GM12878 (cell line): ENCODE data around the gene GPR171. TPM values are rescaled to one million over a fixed set of nuclear protein-coding genes. Genes with fewer than 3 reads are reported as not detected.

Experiments used
- ATAC-seq: fragments of 200-7000 bp; cut with Tn5 transposase; 3 replicates; pipeline ENCODE4 v1.9.1; 2020; ENCODE audit warnings: mild to moderate bottlenecking, moderate library complexity
- BruUV-seq: library from RNA; stranded (reverse); fragments of 400-500 nt; replicated peaks from 2 replicates; lab custom pipeline; 2021; lab: Mats Ljungman, UMichigan
- CTCF ChIA-PET: fragments of 300-600 bp; sonication (Branson Sonifier 250); formaldehyde crosslinking; extraction: SDS; loops from one replicate; lab custom pipeline; 2021; ENCODE audit warnings: inconsistent platforms; lab: Yijun Ruan, JAX
- POLR2A ChIA-PET: fragments of 350-600 bp; formaldehyde crosslinking; extraction: SDS; loops from one replicate; lab custom pipeline; 2021; ENCODE audit warnings: inconsistent platforms; lab: Charles Lee
- RAD21 ChIA-PET: fragments of 300-600 bp; sonication (Branson Sonifier 250); formaldehyde crosslinking; loops from one replicate; lab custom pipeline; 2023; ENCODE audit warnings: antibody characterized with exemption; ENCODE audit not compliant: unreplicated experiment; lab: Charles Lee
- SMC1A ChIA-PET: fragments of 300-600 bp; sonication (Branson Sonifier 250); formaldehyde crosslinking; loops from one replicate; lab custom pipeline; 2023; ENCODE audit not compliant: unreplicated experiment, uncharacterized antibody; lab: Charles Lee
- DNase-seq: peaks from one replicate; pipeline ENCODE4 v3.0.0-alpha.2; 2011; ENCODE audit warnings: low read depth, low spot score
- FAIRE-seq: peaks from 3 replicates; lab custom pipeline; 2011; peaks lifted over from hg19 to GRCh38; lab: Jason Lieb, UNC
- H2AFZ ChIP-seq: 2 replicates; pipeline ENCODE4 v1.6.0; 2011; ENCODE audit warnings: low read depth, low read length, control low read depth; ENCODE audit not compliant: control insufficient read depth
- H3K27ac ChIP-seq: 2 replicates; pipeline ENCODE4 v1.5.1; 2011; ENCODE audit warnings: control low read depth; ENCODE audit not compliant: control insufficient read depth, insufficient read depth
- H3K27me3 ChIP-seq, 2 experiments: replicated peaks in 1 of 2; 2 replicates each; pipeline versions ENCODE4 v1.6.0 to v1.6.1; 2011; ENCODE audit warnings: low read length in 1 of 2; ENCODE audit not compliant: control insufficient read depth in 2 of 2, insufficient read depth in 2 of 2
- H3K36me3 ChIP-seq, 2 experiments: 2 replicates each; pipeline ENCODE4 v1.5.1; 2011; ENCODE audit warnings: low read length in 1 of 2; ENCODE audit not compliant: control insufficient read depth in 2 of 2, insufficient read depth in 2 of 2
- H3K4me1 ChIP-seq: 2 replicates; pipeline ENCODE4 v1.6.1; 2011; ENCODE audit warnings: mild to moderate bottlenecking, low read length, moderate library complexity, mixed read lengths; ENCODE audit not compliant: control insufficient read depth, insufficient read depth
- H3K4me2 ChIP-seq: 2 replicates; pipeline ENCODE4 v1.6.0; 2011; ENCODE audit warnings: control low read depth; ENCODE audit not compliant: control insufficient read depth, insufficient read depth
- H3K4me3 ChIP-seq: fragments of 200-600 bp; sonication (generic); 2 replicates; pipeline ENCODE4 v1.5.1; 2016
- H3K79me2 ChIP-seq: 2 replicates; pipeline ENCODE4 v1.6.0; 2011; ENCODE audit warnings: low read length; ENCODE audit not compliant: control insufficient read depth, insufficient read depth
- H3K9ac ChIP-seq: 2 replicates; pipeline ENCODE4 v1.8.0; 2011; ENCODE audit warnings: low read length, control low read depth, mixed read lengths; ENCODE audit not compliant: control insufficient read depth, insufficient read depth
- H3K9me3 ChIP-seq: replicated peaks from 3 replicates; pipeline ENCODE4 v1.5.1; 2011; ENCODE audit warnings: mild to moderate bottlenecking, low read length; ENCODE audit not compliant: control insufficient read depth, insufficient read depth
- H4K20me1 ChIP-seq: 2 replicates; pipeline ENCODE4 v1.6.0; 2011; ENCODE audit not compliant: control insufficient read depth, insufficient read depth
- CHD2 ChIP-seq: IDR thresholded peaks from 2 replicates; pipeline ENCODE4 v1.6.1; 2011; ENCODE audit warnings: low read depth, low read length, improper control_type of control experiment, borderline replicate concordance
- CREB1 ChIP-seq: IDR thresholded peaks from 2 replicates; pipeline ENCODE4 v1.6.1; 2012; ENCODE audit warnings: low read depth, mild to moderate bottlenecking, inconsistent platforms
- IKZF2 ChIP-seq, 2 experiments: fragments of 450-650 bp; IDR thresholded peaks; 2 replicates each; pipeline ENCODE4 v1.6.1; 2017; ENCODE audit warnings: mild to moderate bottlenecking in 2 of 2, moderate library complexity in 2 of 2
- MYB ChIP-seq: fragments of 150-350 bp; IDR thresholded peaks from 2 replicates; pipeline ENCODE4 v1.6.1; 2014; ENCODE audit warnings: mild to moderate bottlenecking, low read depth, low read length, borderline replicate concordance
- NFYB ChIP-seq: IDR thresholded peaks from 2 replicates; pipeline ENCODE4 v1.6.1; 2011; ENCODE audit warnings: low read depth, mild to moderate bottlenecking, low read length, improper control_type of control experiment, moderate library complexity; ENCODE audit not compliant: insufficient read depth
- POLR2AphosphoS2 ChIP-seq: IDR thresholded peaks from 2 replicates; pipeline ENCODE4 v1.6.1; 2011; ENCODE audit warnings: low read depth, mild to moderate bottlenecking, low read length, improper control_type of control experiment, moderate library complexity
- SMARCA5 ChIP-seq: fragments of 450-650 bp; IDR thresholded peaks from 2 replicates; pipeline ENCODE4 v1.6.1; 2017; ENCODE audit warnings: mild to moderate bottlenecking
- SREBF1 ChIP-seq: IDR thresholded peaks from 2 replicates; pipeline ENCODE4 v1.6.1; 2012; ENCODE audit warnings: mild to moderate bottlenecking, low read length
- YBX1 ChIP-seq: fragments of 450-650 bp; IDR thresholded peaks from 2 replicates; pipeline ENCODE4 v1.6.1; 2016; ENCODE audit warnings: antibody characterized with exemption
- ZBTB40 ChIP-seq: fragments of 450-650 bp; IDR thresholded peaks from 2 replicates; pipeline ENCODE4 v1.6.1; 2016; ENCODE audit warnings: mild to moderate bottlenecking, moderate library complexity, borderline replicate concordance
- ZNF622 ChIP-seq: fragments of 450-650 bp; IDR thresholded peaks from 2 replicates; pipeline ENCODE4 v1.6.1; 2017; ENCODE audit warnings: mild to moderate bottlenecking, inconsistent platforms
- ZSCAN29 ChIP-seq: fragments of 450-650 bp; IDR thresholded peaks from 2 replicates; pipeline ENCODE4 v1.6.1; 2017; ENCODE audit warnings: mild to moderate bottlenecking, moderate library complexity
- WGBS: methylation state at CpG from one replicate; pipeline ENCODE4 v1.1.6; 2016; ENCODE audit warnings: low lambda C conversion rate; ENCODE audit not compliant: insufficient replicate concordance, insufficient coverage; ENCODE audit errors: missing lambda C conversion rate; 5-methylcytosine and 5-hydroxymethylcytosine counted together
- in situ Hi-C: fragments of 300-500 bp; cut with MboI; formaldehyde crosslinking; loops from 9 replicates; pipeline ENCODE4 v1.14.3; 2018; ENCODE audit warnings: mixed read lengths
- intact Hi-C: fragments of 100-400 bp; cut with micrococcal nuclease; formaldehyde crosslinking; loops from one replicate; pipeline ENCODE4 v1.14.2; 2022; ENCODE audit not compliant: unreplicated experiment
- polyA plus RNA-seq, 11 experiments: library from polyadenylated mRNA; depleted of rRNA in 4 of 11; unstranded in 6 of 11; stranded (reverse) in 5 of 11; fragments of >200 nt; fragmentation: Nextera tagmentation in 4 of 11; fragmentation: Illumina TruSeq in 1 of 11; extraction: Ambion mirVana in 4 of 11; extraction: Trizol in 1 of 11; gene quantifications; 1 replicate in 1 of 11; 2 replicates in 10 of 11; pipeline versions ENCODE4 v1.2.1 to v1.2.3, GENCODE V29; 2011 to 2016; ENCODE audit warnings: inconsistent platforms in 2 of 11, missing spikeins in 2 of 11, low read depth in 1 of 11
- total RNA-seq, 4 experiments: library from RNA; depleted of rRNA in 3 of 4; stranded (reverse); fragments of >200 nt in 3 of 4; fragmentation: Illumina TruSeq in 1 of 4; extraction: Trizol in 1 of 4; gene quantifications; 2 replicates each; pipeline versions ENCODE4 v1.2.1 to v1.2.3, GENCODE V29; 2013 to 2021
- TF ChIP-seq, protein P1 (sequence below): IDR thresholded peaks from 2 replicates; pipeline ENCODE4 v1.6.1; 2012; ENCODE audit warnings: low read depth, low read length, improper control_type of control experiment

The GPR171 gene
- total and polyA plus RNA-seq, 10 of the 15 experiments (the other 5 are each of a cell fraction or from before 2014, with no cell fraction given), result 0.05 to 0.07 TPM; not detected in 8

- Histone ChIP-seq H3K27me3 (no peaks in the 10 kb centered on the region), H3K9me3 (no peaks in the 10 kb centered on the region), H3K4me1 (no peaks in the 10 kb centered on the region), H3K79me2 (no peaks in the 10 kb centered on the region), H3K4me2 (no peak overlapping the region), H3K27ac (no peak overlapping the region), H3K4me3 (no peak overlapping the region), H3K36me3 (no peaks in the 10 kb centered on the region), H4K20me1 (no peaks in the 10 kb centered on the region), H3K9ac (no peak overlapping the region), H2AFZ (no peak overlapping the region)
- TF ChIP-seq, protein P1, sequence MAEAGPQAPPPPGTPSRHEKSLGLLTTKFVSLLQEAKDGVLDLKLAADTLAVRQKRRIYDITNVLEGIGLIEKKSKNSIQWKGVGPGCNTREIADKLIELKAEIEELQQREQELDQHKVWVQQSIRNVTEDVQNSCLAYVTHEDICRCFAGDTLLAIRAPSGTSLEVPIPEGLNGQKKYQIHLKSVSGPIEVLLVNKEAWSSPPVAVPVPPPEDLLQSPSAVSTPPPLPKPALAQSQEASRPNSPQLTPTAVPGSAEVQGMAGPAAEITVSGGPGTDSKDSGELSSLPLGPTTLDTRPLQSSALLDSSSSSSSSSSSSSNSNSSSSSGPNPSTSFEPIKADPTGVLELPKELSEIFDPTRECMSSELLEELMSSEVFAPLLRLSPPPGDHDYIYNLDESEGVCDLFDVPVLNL, result no peak
- TF ChIP-seq SMARCA5 (no peak), MYB (no peak), ZSCAN29 (no peak)
- WGBS, result 36% methylated on average over 2 of the region's 2 CpGs
- DNase-seq, result no peak
- ATAC-seq, result no peak
- intact Hi-C loops, result no loop called here
- FAIRE-seq, result no peak
- in situ Hi-C loops, result no loop called here
- ChIA-PET SMC1A (interaction anchor here (0.6 to 1.1 kb wide), 4 partner anchors 8 to 768 kb away, joined by 3 to 6 read pairs (median 3); no protein-coding TSS in a partner anchor), POLR2A (interaction anchor here (1.0 kb wide), 1 partner anchor 10 kb away, joined by 3 read pairs; no protein-coding TSS in a partner anchor), CTCF (interaction anchor here (0.7 to 2.1 kb wide), 4 partner anchors 10 to 104 kb away, joined by 3 to 17 read pairs (median 4); no protein-coding TSS in a partner anchor), RAD21 (interaction anchor here (0.7 to 1.7 kb wide), 3 partner anchors 9 to 228 kb away, joined by 3 to 4 read pairs (median 3); no protein-coding TSS in a partner anchor)
- BruUV-seq, result no TSS peak
Observed at GRCh38 chr3:151178208-151178845, 24.7 kb downstream of the GPR171 start.

DNA sequence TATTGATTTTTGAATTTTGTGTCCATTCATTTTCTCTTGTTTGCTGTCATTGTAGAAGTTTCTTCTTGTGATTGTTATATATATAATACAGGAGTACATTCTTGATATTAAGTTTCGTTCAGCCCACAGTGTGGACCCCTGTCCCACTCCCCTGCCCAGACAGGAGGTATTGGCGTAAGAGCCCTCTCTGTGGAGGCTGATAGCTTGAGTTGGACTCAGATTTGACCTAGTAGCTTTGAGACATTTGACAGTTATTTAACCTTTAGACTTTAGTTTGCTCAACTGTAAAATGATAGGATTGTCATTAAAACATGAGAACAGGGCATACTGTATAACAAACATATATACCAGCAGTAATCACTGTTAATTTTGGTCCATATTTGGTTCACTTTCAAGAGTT, 27.1 kb downstream of the GPR171 start:
- Histone ChIP-seq H4K20me1 (no peaks in the 10 kb centered on the region), H3K79me2 (no peaks in the 10 kb centered on the region), H3K4me1 (peaks cover 7% of the 10 kb centered on the region), H3K4me3 (no peak overlapping the region), H3K36me3 (no peaks in the 10 kb centered on the region), H3K27ac (no peak overlapping the region), H3K27me3 (no peaks in the 10 kb centered on the region), H3K9me3 (no peaks in the 10 kb centered on the region), H3K9ac (no peak overlapping the region), H3K4me2 (no peak overlapping the region), H2AFZ (no peak overlapping the region)
- no TSS peak for BruUV-seq
- no peak for ATAC-seq
- in situ Hi-C loops, result no loop called here
- no peak for DNase-seq
- FAIRE-seq, result no peak
- CTCF ChIA-PET, result no interaction called here
- WGBS, result 42% methylated on average over 2 of the region's 2 CpGs
- RAD21 ChIA-PET, result no interaction called here
- intact Hi-C loops, result no loop called here
- SMC1A ChIA-PET, result interaction anchor here (1.1 kb wide), 1 partner anchor 11 kb away, joined by 4 read pairs; no protein-coding TSS in a partner anchor
- POLR2A ChIA-PET, result no interaction called here
- TF ChIP-seq IKZF2 (IDR thresholded peaks at IDR 0.05) (no peak), NFYB (no peak), CHD2 (no peak), CREB1 (no peak), POLR2AphosphoS2 (no peak), ZBTB40 (no peak), ZNF622 (no peak), YBX1 (no peak), SREBF1 (no peak)
